GM18867 (cell line): ENCODE results near the gene SPATA21.

Experiments
- ATAC-seq: cut with Tn5 transposase; IDR thresholded peaks from one replicate; pipeline ENCODE4 v1.9.1; 2021; ENCODE audit warnings: mild to moderate bottlenecking, moderate library complexity; ENCODE audit not compliant: unreplicated experiment

Gene SPATA21

GRCh38 chr1:16451841-16452528 is 14.8 kb upstream of the SPATA21 start:
- ATAC-seq = no peak

GRCh38 chr1:16450863-16451481 is 13.7 kb upstream of the SPATA21 start:
- ATAC-seq = no peak

- no peak for ATAC-seq
These were observed 12.4 kb upstream of the SPATA21 start for GRCh38 chr1:16449666-16450065.

- ATAC-seq = no peak
These were observed 11.8 kb upstream of the SPATA21 start for GRCh38 chr1:16449065-16449464.

DNA sequence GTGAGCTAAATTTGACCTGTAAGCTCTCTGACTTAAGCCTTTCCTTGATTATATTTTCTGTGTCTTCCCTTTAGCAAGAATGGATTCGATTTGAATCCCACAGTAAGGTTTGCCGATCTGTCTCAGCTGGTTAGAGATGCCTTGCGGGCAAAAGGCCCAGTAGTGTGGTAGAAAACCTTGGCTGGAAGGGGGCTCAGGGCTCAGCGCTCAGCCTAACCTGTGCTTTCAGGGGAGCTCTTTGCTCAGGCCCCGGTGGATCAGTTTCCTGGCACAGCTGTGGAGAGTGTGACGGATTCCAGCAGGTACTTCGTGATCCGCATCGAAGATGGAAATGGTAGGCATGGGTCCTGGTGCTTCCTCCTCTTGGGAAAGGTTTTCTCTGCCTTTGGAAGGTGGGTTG is 10.4 kb upstream of the SPATA21 start:
- ATAC-seq = no peak

DNA sequence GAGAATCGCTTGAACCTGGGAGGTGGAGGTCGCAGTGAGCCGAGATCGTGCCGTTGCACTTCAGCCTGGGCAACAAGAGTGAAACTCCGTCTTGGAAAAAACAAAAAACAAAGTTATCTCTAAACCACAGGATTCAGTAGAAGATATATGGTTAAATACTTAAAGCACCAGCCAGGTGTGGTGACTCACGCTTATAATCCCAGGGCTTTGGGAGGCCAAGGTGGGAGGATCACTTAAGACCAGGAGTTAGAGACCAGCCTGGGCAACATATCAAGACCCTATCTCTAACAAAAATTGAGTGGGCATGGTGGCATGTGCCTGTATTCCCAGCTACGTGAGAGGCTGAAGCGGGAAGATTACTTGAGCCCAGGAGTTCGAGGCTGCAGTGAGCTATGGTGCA is 8.9 kb upstream of the SPATA21 start:
- ATAC-seq = no peak

GRCh38 chr1:16445052-16445451 is 7.8 kb upstream of the SPATA21 start:
- ATAC-seq = no peak

DNA sequence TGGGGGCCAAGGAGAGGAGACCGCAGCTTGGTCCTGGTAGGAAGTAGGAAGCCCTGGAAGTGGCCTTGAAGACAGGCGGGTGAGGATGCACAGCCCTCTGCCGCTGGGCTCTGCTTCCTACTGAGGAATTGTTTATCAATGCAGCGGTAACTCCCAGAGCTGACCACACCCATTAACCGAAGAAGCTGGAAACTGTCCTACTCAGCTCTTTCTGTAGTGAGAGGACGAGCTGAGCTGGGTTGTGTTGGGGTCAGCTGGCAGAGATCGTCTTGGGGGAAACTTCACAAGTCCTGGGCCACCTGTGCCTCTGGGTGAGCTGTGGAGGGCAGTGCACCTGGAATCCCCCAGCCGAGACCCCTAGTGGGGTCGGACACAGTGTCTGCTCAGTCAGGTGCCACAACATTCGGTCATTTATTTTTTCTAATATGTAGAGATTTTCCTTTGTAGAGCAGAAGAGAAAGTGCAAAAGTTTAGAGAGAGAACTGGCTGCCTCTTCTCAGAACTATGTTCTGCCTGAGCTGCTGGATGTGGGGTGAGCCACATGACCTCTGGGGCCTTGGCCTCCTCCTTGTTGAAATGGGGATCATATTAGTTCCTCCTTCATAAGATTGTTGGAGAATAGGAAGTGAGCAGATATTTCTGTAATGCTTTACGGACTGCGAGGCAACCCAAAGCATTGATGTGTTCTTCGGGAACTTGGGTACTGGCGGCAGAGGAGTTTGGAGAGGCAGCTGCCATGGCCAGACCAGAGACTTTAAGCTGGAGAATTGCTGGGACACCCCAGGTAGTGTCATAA is 6.9 kb upstream of the SPATA21 start:
- ATAC-seq = no peak

DNA sequence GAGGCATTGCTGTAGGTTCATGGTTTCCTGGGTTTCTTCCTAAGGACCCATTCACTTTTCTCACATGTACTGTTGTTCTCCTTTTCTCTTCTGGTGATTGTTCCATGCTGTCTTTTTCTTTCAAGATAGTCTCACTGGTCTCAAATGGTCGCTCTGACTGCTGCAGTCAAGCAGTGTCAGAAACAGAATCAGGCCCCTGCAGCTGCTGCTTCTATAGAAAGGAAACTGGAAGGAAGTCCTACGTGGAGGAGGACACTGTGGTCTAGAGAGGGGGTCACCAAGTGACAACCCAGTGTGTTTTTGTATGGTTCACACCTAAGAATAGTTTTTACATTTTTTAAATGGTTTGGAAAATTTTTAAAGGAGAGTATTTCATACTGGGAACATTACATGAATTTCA is 5.7 kb upstream of the SPATA21 start:
- ATAC-seq = no peak

- no peak for ATAC-seq
These were observed 5.0 kb upstream of the SPATA21 start for GRCh38 chr1:16442265-16442664.

- peak; percentile 5 for ATAC-seq
These were observed 4.0 kb upstream of the SPATA21 start for GRCh38 chr1:16441282-16441665.

- peak; percentile 83 for ATAC-seq
These were observed 3.5 kb upstream of the SPATA21 start, which contains the start of gene NECAP2 for GRCh38 chr1:16440470-16441281. Gene NECAP2, plus strand, starts transcription at chr1:16440724. Its CDS starts 38 bp downstream, at chr1:16440762.

DNA sequence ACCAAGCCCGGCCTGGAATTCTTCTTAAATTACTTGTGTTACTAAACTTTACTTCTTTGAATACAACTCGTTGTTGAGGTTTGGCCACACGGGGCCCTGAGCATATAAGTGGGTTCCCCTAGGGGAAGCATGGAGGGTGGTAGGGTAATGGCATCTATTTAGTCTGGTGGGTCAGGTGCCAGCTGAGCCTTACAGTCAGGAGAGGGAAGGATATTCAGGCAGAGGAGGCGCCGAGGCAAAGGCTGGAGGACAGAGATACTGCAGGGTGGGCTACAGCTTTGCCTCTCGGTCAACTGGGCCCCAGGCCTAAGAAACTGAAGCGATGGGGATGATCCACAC is 2.9 kb upstream of the SPATA21 start:
- ATAC-seq = peak; percentile 4

GRCh38 chr1:16438924-16439323 is 1.7 kb upstream of the SPATA21 start:
- ATAC-seq = no peak

DNA sequence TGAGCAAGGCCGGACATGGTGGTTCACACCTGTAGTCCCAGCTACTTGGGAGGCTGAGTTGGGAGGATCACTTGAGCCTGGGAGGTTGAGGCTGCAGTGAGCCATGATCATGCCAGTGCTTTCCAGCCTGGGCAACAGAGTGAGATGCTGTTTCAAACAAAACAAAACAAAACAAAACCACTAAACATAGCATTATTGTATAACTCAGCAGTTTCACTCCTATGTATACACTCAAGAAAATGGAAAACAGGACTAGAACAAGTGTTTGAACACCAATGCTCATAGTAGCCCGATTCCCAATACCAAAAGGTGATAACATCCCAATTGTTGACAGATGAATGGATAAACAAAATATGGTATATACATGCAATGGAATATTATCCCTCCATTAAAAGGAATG is 1.3 kb upstream of the SPATA21 start:
- ATAC-seq = no peak

DNA sequence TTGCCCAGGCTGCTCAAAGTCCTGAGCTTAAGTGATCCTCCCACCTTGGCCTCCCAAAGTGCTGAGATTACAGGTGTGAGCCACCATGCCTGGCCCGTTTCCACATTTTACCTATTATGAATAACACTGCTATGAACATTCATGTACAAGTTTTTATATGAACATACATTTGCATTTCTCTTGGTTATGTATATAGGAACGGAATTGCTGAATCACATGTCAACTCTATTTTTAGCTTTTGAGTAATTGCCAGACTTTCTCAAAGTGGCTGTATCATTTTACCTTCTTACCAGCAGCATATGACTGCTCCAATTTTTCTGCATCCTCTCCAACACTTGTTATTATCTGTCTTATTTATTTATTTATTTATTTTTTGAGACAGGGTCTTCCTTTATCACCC is 2.7 kb downstream of the SPATA21 start:
- ATAC-seq = no peak

DNA sequence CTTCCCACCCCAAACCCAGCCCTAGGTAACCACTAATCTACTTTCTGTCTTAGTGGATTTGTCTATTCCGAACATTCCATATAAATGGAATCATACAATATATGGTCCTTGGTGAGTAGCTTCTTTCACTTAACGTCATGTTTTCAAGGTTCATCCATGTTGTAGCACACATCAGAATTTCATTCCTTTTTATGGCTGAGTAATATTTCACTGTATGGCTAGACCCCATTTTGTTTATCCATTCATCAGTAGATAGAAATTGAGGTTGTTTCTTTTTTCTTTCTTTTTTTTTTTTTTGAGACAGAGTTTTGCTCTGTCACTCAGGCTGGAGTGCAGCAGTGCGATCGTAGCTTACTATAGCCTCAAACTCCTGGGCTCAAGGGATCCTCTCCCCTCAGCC is 3.2 kb downstream of the SPATA21 start:
- ATAC-seq = no peak

DNA sequence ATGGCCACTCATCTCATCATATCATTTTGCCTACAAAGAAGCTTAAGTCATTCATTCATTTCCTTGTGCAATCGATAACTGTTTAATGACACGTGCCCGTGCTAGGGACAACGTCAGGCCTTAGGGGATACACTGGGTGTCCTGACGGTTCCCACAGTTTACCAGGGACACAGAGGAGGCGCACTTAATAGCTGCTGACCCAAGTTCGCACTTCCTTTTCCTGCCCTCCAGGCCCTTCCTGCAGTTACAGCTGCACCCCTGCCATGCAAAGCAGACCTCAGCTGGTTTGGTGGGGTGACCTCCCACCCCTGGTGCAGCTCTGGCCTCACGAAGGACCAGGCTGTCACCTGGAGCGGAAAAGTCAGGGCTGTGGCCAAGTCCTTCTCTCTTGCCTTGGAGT is 4.2 kb downstream of the SPATA21 start:
- ATAC-seq = no peak

DNA sequence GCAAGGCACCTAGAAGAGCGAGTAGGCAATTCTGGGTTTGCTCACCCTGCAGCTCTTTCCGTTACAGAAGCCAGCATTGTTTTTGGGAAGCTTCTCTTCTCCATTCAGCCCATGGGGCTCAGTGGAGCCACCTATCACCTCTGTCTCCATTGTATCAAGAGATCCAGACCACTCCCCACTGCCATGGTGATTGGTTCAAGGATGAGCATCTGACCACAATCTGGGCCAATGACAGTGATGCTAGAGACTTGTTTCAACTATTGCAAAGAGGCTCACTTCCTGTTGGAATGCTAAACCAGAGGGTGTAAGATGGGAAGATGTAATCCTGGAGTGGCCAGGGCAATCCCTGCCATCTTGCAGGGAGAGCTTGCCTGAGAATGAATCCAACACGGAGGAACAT is 6.6 kb downstream of the SPATA21 start:
- ATAC-seq = no peak

DNA sequence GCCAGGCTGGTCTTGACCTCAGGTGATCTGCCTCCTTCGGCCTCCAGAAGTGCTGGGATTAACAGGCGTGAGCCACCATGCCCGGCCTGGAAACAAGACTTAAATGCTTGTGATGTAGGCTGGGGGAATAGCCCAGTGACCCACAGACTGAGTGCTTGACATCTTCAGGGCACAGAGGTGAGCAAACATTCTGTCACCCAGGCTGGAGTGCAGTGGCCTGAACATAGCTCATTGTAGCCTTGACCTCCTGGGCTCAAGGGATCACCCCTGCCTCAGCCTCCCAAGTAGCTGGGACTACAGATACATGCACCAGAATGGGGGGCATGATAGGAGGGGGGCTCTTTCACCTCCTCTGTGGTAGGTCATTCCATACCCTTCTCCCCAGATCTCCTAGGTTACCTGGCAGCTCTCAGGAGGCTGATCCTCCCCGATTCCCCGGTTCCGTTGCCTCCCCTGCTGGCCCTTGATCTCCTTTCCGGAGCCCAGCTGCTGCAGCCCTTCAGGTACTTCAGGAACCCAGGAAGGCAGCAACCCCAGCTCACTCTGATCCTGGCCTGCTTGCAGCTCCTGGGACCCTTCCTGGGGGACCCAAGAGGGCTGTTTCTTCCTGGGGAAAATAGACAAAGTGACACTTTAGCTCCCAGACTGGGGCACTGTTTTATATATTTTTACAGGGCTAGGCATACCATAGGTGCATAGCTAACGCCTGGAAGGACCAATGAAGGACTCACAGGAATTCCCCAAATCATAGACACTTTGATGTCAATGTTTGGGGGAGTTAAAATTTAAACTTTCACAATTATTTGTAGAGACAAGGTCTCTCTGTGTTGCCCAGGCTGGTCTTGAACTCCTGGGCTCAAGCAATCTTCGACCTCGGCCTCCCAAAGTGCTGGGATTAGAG is 11.8 kb downstream of the SPATA21 start:
- no peak for ATAC-seq
